Measurements from ENCODE around the gene SH3RF3. TPM values are rescaled to one million over a fixed set of nuclear protein-coding genes. Genes with fewer than 3 reads are reported as not detected.

Gene SH3RF3
- total and polyA plus RNA-seq, 10 of the 15 experiments (the other 5 are each of a cell fraction or from before 2014, with no cell fraction given) = 0.08 to 8.8 (median 2.3) TPM

GRCh38 chr2:109335631-109336176 is 206.7 kb downstream of the SH3RF3 start:
- H3K79me2 ChIP-seq (ENCODE audit: control insufficient read depth, insufficient read depth, low read length) = no peaks in the 10 kb centered on the region
- no peak overlapping the region for H3K9ac ChIP-seq (ENCODE audit: control insufficient read depth, insufficient read depth, low read length)
- BruUV-seq (replicated peaks) = no TSS peak
- DNase-seq (ENCODE audit: low read depth, low spot score) (no peak), ATAC-seq (peak; percentile 12), FAIRE-seq (peak; percentile 54)
- in situ Hi-C loops (cut with MboI) = no loop called here
- H2AFZ ChIP-seq (ENCODE audit: control insufficient read depth, low read depth, low read length) = no peak overlapping the region
- H3K4me1 ChIP-seq (ENCODE audit: control insufficient read depth, insufficient read depth, low read length) = peaks cover 35% of the 10 kb centered on the region
- ChIA-PET RAD21 (ENCODE audit: unreplicated experiment) (interaction anchor here (0.8 to 1.4 kb wide), 2 partner anchors 97 to 178 kb away, joined by 3 to 4 read pairs; no protein-coding TSS in a partner anchor), SMC1A (ENCODE audit: uncharacterized antibody, unreplicated experiment) (interaction anchor here (0.6 to 1.2 kb wide), 3 partner anchors 8 to 1885 kb away, joined by 3 read pairs; no protein-coding TSS in a partner anchor), POLR2A (no interaction called here), CTCF (interaction anchor here (0.7 to 1.0 kb wide), 2 partner anchors 30 to 117 kb away, joined by 3 read pairs; no protein-coding TSS in a partner anchor)
- intact Hi-C loops (cut with micrococcal nuclease; ENCODE audit: unreplicated experiment) = loop anchor here (10.0 kb wide), 1 partner anchor 121 kb away; no protein-coding TSS in a partner anchor
- TF ChIP-seq IKZF2 (IDR thresholded peaks at IDR 0.05) (0 out of 4 replicates have a peak, but pooled peaks of 1 of the 2 experiments have one; percentile 19), BRCA1 (IDR thresholded peaks at IDR 0.05; ENCODE audit: low read depth, low read length) (no peak), SPI1 (IDR thresholded peaks at IDR 0.05; ENCODE audit: borderline replicate concordance, insufficient read depth, low read depth, low read length) (0 out of 2 replicates have a peak, but pooled peaks have one; percentile 8), RUNX3 (IDR thresholded peaks at IDR 0.05; ENCODE audit: low read length) (peak; percentile 70), TAF1 (IDR thresholded peaks at IDR 0.05; ENCODE audit: borderline replicate concordance, low read depth, low read length) (no peak)
- H3K9me3 ChIP-seq (replicated peaks; ENCODE audit: control insufficient read depth, insufficient read depth, low read length) = no peaks in the 10 kb centered on the region
- 8% methylated on average over 12 of the region's 12 CpGs for WGBS (ENCODE audit: insufficient coverage, insufficient replicate concordance, low lambda C conversion rate, missing lambda C conversion rate)
- H3K27ac ChIP-seq (ENCODE audit: control insufficient read depth, insufficient read depth) = no peak overlapping the region
- H3K4me3 ChIP-seq = peak overlapping the region; percentile 18; the same call in 1 of the 2 replicates
- H3K4me2 ChIP-seq (ENCODE audit: control insufficient read depth, insufficient read depth) = peak overlapping the region; percentile 12; the same call in 1 of the 2 replicates
- no peaks in the 10 kb centered on the region for H4K20me1 ChIP-seq (ENCODE audit: control insufficient read depth, insufficient read depth)
- no peaks in the 10 kb centered on the region for H3K27me3 ChIP-seq (replicated peaks in 1 of 2; ENCODE audit: control insufficient read depth in 2 of 2, insufficient read depth in 2 of 2, low read length in 1 of 2)
- no peaks in the 10 kb centered on the region for H3K36me3 ChIP-seq (ENCODE audit: control insufficient read depth in 2 of 2, insufficient read depth in 2 of 2, low read length in 1 of 2)

- Histone ChIP-seq H3K27ac (ENCODE audit: control insufficient read depth, insufficient read depth) (no peak overlapping the region), H3K4me1 (ENCODE audit: control insufficient read depth, insufficient read depth, low read length) (peaks cover 35% of the 10 kb centered on the region), H4K20me1 (ENCODE audit: control insufficient read depth, insufficient read depth) (no peaks in the 10 kb centered on the region), H2AFZ (ENCODE audit: control insufficient read depth, low read depth, low read length) (no peak overlapping the region), H3K79me2 (ENCODE audit: control insufficient read depth, insufficient read depth, low read length) (no peaks in the 10 kb centered on the region), H3K36me3 (ENCODE audit: control insufficient read depth in 2 of 2, insufficient read depth in 2 of 2, low read length in 1 of 2) (no peaks in the 10 kb centered on the region), H3K4me2 (ENCODE audit: control insufficient read depth, insufficient read depth) (no peak overlapping the region; the same call in 1 of the 2 replicates), H3K27me3 (replicated peaks in 1 of 2; ENCODE audit: control insufficient read depth in 2 of 2, insufficient read depth in 2 of 2, low read length in 1 of 2) (no peaks in the 10 kb centered on the region), H3K9ac (ENCODE audit: control insufficient read depth, insufficient read depth, low read length) (no peak overlapping the region), H3K4me3 (no peak overlapping the region), H3K9me3 (replicated peaks; ENCODE audit: control insufficient read depth, insufficient read depth, low read length) (no peaks in the 10 kb centered on the region)
- ATAC-seq (no peak), DNase-seq (ENCODE audit: low read depth, low spot score) (no peak), FAIRE-seq (no peak)
- RAD21 ChIA-PET (ENCODE audit: unreplicated experiment) = interaction anchor here (0.8 to 1.4 kb wide), 2 partner anchors 98 to 178 kb away, joined by 3 to 4 read pairs; no protein-coding TSS in a partner anchor
- in situ Hi-C loops (cut with MboI) = no loop called here
- SMC1A ChIA-PET (ENCODE audit: uncharacterized antibody, unreplicated experiment) = interaction anchor here (0.6 to 1.2 kb wide), 2 partner anchors 9 to 13 kb away, joined by 3 read pairs; no protein-coding TSS in a partner anchor
- BruUV-seq (replicated peaks) = no TSS peak
- TF ChIP-seq BHLHE40 (IDR thresholded peaks at IDR 0.05; ENCODE audit: borderline replicate concordance in 1 of 2, low read depth in 2 of 2, low read length in 1 of 2) = peak; percentile 36 to 41; a peak in 1 of 4 replicates
- TF ChIP-seq NFYA (IDR thresholded peaks at IDR 0.05; ENCODE audit: borderline replicate concordance, low read depth, low read length) = no peak
- 2% methylated on average over 6 of the region's 6 CpGs for WGBS (ENCODE audit: insufficient coverage, insufficient replicate concordance, low lambda C conversion rate, missing lambda C conversion rate)
- CTCF ChIA-PET = interaction anchor here (0.7 to 1.0 kb wide), 2 partner anchors 31 to 117 kb away, joined by 3 read pairs; no protein-coding TSS in a partner anchor
- POLR2A ChIA-PET = no interaction called here
- intact Hi-C loops (cut with micrococcal nuclease; ENCODE audit: unreplicated experiment) = loop anchor here (10.0 kb wide), 1 partner anchor 121 kb away; no protein-coding TSS in a partner anchor
Observed at GRCh38 chr2:109336296-109336695, 207.3 kb downstream of the SH3RF3 start.

Measured in GM12878 (cell line).